ENCODE results near the gene PPM1J.
A peak's percentile ranks its signal among the peaks of the same experiment; 100 is the strongest.

PPM1J gene

DNA sequence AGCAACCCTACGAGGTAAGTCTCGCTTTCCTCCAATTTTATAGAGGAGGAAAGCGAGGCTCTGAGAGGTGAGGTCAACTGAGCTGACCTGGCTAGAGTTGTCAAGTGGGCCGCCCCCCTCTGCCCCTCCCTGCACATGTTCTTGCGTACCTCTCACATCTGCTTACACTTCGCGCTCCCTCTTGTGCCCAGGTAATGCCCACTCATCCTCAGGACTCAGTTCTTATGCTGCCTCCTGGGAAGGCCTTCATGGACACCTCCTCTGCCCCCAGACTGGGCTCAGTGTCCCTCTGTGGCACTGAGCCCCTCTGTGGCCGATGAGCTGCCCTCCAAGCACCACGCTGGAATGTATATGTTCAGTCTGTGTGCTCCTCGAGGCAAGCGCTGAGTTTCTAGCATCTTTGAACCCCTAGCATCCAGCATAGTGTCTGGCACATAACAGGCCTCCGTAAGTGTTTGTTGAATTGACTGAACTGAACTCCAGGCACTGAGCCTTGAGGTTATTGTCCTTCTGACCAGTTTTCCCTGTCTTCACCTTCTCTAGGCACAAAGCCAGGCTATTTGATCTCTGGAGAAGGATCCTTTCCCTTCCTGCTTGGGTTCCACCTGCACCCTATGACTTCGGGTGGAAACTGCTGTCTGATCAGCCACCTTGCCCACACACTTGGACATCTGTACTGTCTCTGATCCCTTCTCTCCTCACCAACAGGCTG, 27.2 kb downstream of the PPM1J start:
- DNase-seq (ENCODE audit: low spot score) = no peak

DNA sequence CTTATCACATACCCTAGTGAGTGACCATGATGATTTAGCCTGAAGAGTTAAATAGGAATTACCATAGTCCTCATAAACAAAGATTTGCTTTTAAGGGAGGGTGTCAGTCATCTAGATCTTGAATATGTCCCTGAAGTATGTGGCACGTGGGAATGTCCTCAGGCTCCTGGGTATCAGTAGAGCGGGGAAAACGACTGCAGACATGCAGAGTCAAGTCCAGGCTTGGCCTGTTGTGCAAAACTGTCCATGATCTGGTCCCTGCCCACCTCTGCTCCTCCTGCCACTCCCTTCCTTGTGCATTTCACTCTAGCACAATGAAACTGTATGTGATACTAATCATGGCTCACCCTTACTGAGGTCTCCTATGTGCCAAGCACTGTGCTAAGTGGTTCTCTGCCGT, 27.8 kb downstream of the PPM1J start:
- no peak for DNase-seq (ENCODE audit: low spot score)

DNA sequence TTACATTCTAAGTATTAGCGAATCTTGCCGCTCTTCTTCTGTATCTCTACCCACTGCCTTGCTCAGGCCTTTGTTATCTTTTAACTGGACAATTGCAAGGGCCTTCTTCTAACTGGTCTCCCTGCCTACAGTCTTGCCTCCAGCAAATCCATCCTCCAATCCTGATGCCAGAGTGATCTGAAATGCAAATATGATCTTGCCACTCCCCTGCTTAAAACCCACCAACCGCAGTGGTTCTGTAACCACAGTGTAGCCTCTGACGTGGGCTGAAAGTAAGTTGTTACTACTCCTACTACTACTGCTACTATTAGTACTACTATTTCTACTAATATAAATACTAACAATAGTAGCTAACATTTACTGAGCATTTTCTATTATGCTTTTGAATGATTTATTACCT, 28.3 kb downstream of the PPM1J start:
- no peak for DNase-seq (ENCODE audit: low spot score)

DNA sequence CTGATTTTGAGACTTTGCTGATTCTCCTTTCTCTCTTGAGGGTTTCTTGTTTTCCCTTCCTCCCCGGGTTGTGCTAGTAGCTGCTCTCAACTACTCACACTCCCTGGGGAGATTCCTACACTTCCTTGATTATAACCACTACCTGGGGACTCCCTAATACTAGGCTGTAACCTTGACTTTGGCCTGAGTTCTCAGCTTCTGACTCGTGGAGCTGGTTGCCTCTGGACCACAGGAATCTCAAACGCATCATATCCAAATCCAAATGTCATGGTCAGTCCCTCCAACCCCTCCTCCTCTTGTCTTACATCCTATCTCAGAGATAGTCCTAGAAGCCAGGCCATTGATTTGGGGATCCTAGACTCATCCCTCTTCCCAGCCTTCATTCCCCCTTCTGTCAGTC, 28.7 kb downstream of the PPM1J start:
- no peak for DNase-seq (ENCODE audit: low spot score)

DNA sequence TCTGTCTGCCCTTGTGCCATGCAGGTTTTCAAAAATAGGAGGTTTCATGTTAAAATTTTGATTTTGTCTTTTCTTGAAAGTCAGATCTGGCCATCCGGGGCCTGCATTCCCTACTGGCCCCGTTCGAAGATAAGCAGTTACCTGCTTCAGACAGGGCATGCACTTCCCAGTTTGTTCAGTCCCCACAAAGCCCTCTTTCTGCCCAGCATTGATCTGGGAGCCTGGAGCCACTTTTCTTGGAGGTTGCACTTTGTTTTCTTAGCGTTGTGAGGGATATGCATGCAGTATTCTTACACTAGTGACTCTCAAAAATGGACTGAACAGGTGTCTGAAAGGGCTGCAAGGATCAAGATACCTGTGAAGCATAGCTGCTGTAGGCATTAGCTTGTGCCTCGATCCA, 29.2 kb downstream of the PPM1J start:
- no peak for DNase-seq (ENCODE audit: low spot score)

DNA sequence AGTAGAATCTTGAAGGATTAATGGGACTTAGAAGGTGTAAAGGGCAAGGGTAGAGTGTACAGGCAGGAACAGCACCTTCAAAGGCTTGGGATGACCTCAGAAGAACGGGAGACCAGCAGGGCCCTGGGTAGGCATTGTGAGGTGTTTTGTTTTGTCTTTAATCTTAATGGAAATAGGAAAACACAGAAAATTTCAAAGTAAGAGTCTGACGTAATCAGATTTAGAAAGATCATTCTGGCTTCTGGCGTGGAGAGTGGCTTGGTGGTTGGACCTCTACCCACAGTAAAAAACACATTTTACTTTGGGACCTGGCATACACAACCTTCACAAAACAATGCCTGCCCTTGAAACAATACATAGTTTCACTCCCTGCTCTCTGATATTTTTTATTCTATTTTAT, 36.5 kb downstream of the PPM1J start:
- DNase-seq (ENCODE audit: low spot score) = no peak

DNA sequence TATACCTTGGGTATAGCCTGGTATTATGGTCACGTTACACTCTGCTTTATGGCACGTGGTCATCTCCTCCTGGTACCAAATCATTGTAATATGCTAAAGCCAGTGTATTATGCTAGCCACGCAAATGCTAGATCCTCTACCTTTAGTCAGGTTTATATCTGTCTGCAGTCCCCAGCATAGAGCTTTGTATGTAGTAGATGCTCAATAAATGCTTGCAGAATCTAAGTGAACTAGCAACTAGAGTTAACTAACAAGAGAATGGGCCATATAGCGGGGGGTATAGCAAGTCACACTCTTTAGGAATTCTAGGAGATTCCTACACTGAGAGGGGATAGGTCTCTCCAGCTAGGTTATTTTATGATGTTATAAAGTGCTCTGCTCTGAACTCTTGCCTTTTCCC, 37.6 kb downstream of the PPM1J start:
- DNase-seq (ENCODE audit: low spot score) = no peak

DNA sequence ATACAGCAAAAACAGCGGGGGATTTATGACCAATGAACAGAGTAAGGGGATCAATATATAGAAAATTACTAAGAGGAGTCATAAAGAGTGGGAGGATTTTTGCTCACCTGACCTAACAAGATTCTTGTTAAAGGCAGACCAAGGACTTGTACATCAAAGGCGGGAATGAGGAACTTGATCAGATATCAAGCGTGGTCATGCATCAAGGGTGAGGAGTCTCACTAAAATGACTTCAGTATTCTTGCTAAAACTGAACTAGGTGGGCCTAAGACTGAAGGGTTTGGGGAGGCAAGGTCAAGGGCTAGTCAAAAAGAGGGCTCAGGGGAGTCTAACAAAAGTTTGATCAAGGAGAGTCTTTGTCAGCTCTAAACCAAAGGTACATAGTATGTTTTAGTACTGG, 38.6 kb downstream of the PPM1J start:
- no peak for DNase-seq (ENCODE audit: low spot score)

DNA sequence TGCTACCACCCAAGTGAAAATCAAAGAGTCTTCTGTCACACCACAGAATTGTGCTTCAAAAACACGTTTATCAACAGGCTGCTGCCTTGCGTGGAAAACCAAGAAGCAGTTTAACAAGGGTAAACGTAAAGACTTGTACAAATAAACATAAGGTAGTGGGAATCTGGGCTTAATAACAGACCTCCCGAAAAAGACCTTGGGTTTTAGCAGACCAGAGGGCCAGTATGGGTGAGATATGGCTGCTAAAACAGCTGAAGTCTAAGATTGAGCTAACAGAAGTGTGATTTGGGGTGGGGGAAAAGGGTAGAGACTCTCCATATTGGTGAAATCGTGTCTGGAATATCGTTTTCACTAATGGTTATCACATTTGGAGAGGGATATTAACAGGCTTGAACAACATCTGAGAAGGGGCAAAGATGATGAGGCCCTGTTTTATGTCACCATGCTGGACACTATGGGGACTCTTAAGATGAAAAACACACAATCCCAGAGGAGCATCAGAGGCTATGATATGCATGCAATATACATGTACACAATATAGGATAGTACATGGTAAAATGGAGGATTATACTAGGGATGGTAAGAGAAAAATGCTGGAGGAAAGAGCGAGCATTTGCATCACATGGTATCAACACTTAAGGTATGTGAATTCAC, 39.3 kb downstream of the PPM1J start:
- DNase-seq (ENCODE audit: low spot score) = no peak

DNA sequence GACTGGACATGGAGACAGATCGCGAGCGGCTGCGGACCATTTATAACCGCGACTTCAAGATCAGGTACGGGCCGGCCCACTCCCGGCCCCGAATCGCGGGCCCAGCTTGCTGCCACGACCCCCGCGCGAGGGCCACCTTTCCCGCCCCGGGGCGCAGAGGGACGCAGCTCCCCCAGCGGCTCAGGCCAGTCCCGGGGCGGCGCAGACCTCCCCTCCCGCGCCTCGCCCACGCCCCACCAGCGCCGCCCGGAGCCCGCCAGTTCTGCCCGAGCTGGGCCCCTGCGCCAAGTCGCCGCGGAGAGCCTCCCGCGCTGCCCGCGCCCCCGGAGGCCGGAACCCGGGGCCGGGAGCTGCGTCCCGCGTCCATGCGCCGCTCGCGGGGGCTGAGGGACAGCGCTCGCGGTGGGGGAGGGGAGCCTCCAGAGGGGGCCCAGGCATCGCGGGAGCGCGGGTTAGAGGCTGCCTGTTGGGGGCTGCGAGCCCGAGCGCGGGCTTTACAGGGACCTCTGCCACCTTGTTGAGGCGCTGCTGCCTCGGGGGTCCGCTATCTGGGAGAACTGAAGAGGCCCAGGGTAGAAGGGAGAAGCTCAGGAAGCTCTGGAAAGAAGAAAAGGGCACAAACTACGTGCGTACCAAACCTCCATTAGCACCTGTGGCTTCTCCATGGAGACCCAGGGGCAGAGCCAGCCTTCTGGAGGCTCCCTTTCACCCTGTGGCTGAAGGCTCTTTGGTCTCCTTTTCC, 40.0 kb downstream of the PPM1J start:
- DNase-seq (ENCODE audit: low spot score) = peak; percentile 12

DNA sequence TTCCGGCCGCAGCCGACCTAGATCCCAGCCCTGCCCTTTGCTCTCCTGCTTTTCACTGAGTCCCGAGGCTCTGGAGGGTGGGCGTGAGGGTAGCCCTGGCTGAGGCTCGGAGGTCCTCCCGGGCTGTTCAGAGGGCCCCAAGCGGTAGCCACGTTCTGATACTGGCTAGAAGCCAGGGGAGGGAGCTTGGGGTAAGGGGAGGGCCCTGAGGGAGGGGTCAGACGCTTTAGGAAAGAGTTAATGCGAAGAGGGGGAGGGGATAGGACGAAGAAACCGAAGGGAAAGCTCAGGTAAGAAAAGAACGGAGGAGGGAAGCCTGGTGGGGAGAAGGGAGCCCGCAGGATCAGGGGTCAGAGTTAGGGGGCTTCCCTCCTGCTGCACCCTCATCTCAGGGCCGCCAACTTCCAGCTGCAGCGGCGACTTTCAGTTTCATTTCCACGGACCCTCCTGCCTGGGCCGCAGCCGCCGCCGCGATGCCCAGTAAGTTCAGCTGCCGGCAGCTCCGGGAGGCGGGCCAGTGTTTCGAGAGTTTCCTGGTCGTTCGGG, 40.6 kb downstream of the PPM1J start, which contains the start of gene MOV10:
Gene MOV10, plus strand, starts transcription at position 220 of the 546 bp plus-strand sequence. Its CDS starts 254 bp downstream, at position 474.
- peak; percentile 51 for DNase-seq (ENCODE audit: low spot score)

DNA sequence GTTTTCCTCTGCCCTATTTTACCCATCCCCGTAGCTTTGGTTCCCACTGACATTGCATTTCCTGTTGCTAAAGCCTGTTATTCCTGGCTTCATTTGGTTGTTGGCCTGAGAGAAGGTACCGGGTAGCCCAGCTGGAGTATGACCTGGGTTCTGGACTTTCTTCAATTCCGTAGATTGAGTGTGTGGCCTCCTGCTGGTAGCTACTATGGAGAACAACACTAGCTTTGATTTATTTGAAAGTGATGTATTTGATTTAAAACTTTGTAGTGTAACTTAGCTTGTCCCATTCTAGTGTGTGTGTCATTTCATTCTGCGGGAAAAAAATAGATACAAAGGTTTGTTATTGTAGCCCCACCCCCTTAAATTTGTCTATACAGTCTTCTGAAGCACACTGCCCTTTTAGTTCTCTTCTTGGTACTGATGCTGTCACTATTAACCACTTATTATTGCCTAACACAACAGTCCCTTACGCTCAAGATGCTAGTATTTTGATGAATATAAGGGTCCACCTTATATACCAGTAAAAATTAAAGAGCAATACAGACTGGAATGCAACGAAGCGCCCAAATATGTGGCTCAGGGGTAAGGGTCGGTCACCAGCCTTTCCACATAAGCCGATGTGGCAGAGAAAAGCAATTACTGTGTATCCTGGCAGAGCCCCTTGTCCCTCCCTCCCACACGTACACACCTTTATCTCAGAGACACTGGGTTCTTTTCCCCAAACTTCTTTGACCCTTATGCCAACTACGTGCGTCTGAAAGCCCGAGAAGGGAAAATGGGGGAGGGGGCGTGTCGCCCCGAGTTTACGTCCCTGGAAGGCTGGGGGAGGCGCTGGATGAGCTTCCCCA, 41.3 kb downstream of the PPM1J start:
- DNase-seq (ENCODE audit: low spot score) = peak; percentile 9

DNA sequence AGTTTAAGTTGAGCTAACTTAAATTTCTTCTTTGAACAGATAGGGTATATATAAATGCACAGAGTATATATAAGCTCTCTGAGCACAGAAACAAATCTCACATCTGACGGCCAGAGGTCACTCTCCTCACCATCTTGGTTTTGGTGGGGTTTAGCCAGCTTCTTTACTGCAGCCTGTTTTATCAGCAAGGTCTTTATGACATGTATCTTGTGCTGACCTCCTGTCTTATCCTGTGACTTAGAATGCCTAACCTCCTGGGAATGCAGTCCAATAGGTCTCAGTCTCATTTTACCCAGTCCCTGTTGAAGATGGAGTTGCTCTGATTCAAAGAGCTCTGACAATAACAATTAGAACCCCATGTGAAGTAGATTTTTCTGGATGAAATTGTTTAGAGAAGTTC, 42.3 kb downstream of the PPM1J start:
- DNase-seq (ENCODE audit: low spot score) = no peak

DNA sequence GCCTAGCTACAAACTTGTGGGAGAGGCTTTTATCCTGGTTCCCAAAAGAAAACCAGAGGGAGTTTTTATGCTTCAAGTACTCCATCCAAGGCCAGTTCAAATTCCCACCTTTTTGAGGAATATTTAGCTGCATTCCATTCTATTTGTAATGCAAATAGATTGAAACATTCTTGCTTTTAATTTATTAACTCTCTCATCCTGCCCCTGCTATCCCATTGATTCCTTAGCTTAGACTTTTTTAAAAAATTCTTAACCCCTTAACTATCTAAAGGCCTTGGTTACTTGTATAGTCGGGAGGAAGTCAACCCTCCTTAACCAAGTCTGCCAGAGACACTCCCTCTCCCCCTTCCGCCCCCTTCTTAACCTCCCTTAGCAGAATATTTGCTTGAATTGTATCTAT, 43.1 kb downstream of the PPM1J start:
- no peak for DNase-seq (ENCODE audit: low spot score)

DNA sequence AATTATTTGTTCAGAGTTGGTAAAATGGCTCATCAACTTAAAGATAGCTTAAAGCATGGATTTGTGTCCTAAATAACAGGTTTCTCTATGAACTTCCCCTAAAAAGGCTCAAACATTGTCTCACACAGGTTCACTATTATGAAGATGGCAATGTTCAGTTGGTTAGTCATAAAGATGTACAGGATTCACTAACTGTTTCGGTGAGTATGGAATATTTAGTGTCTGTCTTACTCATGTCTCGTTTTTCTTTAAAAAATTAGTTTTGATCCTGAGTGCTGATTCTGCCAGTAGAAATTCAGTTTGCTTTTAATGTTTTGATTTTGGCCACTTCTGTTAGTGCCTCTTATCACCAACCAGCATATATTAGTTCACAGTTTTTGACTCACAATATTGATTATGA, 48.2 kb downstream of the PPM1J start:
- no peak for DNase-seq (ENCODE audit: low spot score)

DNA sequence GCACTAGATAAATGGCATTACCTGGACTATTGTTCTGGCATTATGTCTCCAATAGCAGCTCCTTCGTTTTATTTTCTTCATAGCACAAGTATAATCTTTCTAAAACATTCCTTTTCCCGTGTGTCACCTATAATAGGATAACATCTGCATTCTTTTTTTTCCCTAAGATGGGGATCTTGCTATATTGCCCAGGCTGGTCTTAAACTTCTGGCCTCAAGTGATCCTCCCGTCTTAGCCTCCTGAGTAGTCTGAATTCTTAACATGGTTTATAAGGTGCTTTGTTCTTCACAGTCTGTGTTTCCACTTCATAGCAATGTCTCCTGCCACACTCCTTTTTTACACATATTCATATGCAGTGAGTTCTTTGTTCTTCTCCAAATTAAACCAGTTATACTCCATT, 49.3 kb downstream of the PPM1J start:
- DNase-seq (ENCODE audit: low spot score) = no peak
